NT2/D1 (cell line): Measurements from ENCODE around the gene CCN2.

Source experiments
- SUZ12 ChIP-seq: IDR thresholded peaks from 2 replicates; pipeline ENCODE4 v1.6.1; 2011; ENCODE audit not compliant: insufficient read length, insufficient read depth; ENCODE audit errors: extremely low read depth
- YY1 ChIP-seq: IDR thresholded peaks from 2 replicates; pipeline ENCODE4 v1.6.1; 2011; ENCODE audit not compliant: insufficient read length, insufficient read depth
- ZNF274 ChIP-seq: IDR thresholded peaks from 2 replicates; pipeline ENCODE4 v1.6.1; 2011; ENCODE audit warnings: mild to moderate bottlenecking, low read depth, low read length

- TF ChIP-seq YY1 (no peak), ZNF274 (no peak), SUZ12 (no peak)
Measured at GRCh38 chr6:131929976-131930375, 21.2 kb downstream of the CCN2 start.
